MCF 10A (cell line): ENCODE results near the gene PPP1R37. TPM values are rescaled to one million over a fixed set of nuclear protein-coding genes. Genes with fewer than 3 reads are reported as not detected.

Source experiments
- BruUV-seq: library from RNA; stranded (reverse); fragments of 400-500 nt; replicated peaks from 2 replicates; lab custom pipeline; 2021; lab: Mats Ljungman, UMichigan
- CTCF ChIA-PET: fragments of 300-600 bp; sonication (Branson Sonifier 250); formaldehyde crosslinking; extraction: SDS; loops from one replicate; lab custom pipeline; 2021; ENCODE audit warnings: antibody characterized with exemption, inconsistent platforms; lab: Yijun Ruan, JAX
- POLR2A ChIA-PET: fragments of 300-600, 350-650 bp; sonication (Branson Sonifier 250); formaldehyde crosslinking; extraction: SDS; loops from one replicate; lab custom pipeline; 2020; ENCODE audit warnings: antibody characterized with exemption, inconsistent platforms; lab: Yijun Ruan, JAX
- DNase-seq: peaks from one replicate; pipeline ENCODE4 v3.0.0-alpha.2; 2018; ENCODE audit not compliant: unreplicated experiment
- H3K27ac Mint-ChIP-seq: one replicate; pipeline ENCODE4 v1.8.0; 2022; ENCODE audit warnings: mild to moderate bottlenecking, low read depth, mixed read lengths; ENCODE audit not compliant: unreplicated experiment
- H3K27me3 Mint-ChIP-seq: one replicate; pipeline ENCODE4 v1.8.0; 2022; ENCODE audit warnings: mixed read lengths; ENCODE audit not compliant: insufficient read depth, unreplicated experiment
- H3K36me3 Mint-ChIP-seq: one replicate; pipeline ENCODE4 v1.8.0; 2022; ENCODE audit warnings: mild to moderate bottlenecking, moderate library complexity, mixed read lengths; ENCODE audit not compliant: insufficient read depth, unreplicated experiment
- H3K4me1 Mint-ChIP-seq: one replicate; pipeline ENCODE4 v1.8.0; 2022; ENCODE audit warnings: mixed read lengths; ENCODE audit not compliant: insufficient read depth, unreplicated experiment
- H3K4me3 Mint-ChIP-seq: one replicate; pipeline ENCODE4 v1.8.0; 2022; ENCODE audit warnings: mild to moderate bottlenecking, moderate library complexity, mixed read lengths; ENCODE audit not compliant: unreplicated experiment
- H3K9me3 Mint-ChIP-seq: one replicate; pipeline ENCODE4 v1.8.0; 2022; ENCODE audit warnings: mixed read lengths; ENCODE audit not compliant: unreplicated experiment
- CTCF ChIP-seq: fragments of 200-600 bp; IDR thresholded peaks from one replicate; pipeline ENCODE4 v1.8.0; 2022; ENCODE audit warnings: antibody characterized with exemption, mild to moderate bottlenecking; ENCODE audit not compliant: unreplicated experiment
- intact Hi-C: fragments of 100-400 bp; cut with micrococcal nuclease; formaldehyde crosslinking; loops from 2 replicates; pipeline ENCODE4 v1.14.1; 2022
- total RNA-seq: library from RNA; stranded (reverse); gene quantifications from 2 replicates; pipeline ENCODE4 v1.2.3, GENCODE V29; 2022

The PPP1R37 gene
- total RNA-seq, 1 experiment from 2014 or later, result 22.0 TPM

- H3K36me3 Mint-ChIP-seq, result peaks cover 80% of the 10 kb centered on the region
- no peak overlapping the region for H3K27ac Mint-ChIP-seq
- intact Hi-C loops, result no loop called here
- BruUV-seq, result no TSS peak
- POLR2A ChIA-PET, result interaction anchor here (0.7 kb wide), 2 partner anchors 62 to 337 kb away, joined by 3 to 4 read pairs; no protein-coding TSS in a partner anchor
- no peaks in the 10 kb centered on the region for H3K9me3 Mint-ChIP-seq
- no peak overlapping the region for H3K4me3 Mint-ChIP-seq
- DNase-seq, result no peak
- H3K27me3 Mint-ChIP-seq, result no peaks in the 10 kb centered on the region
- TF ChIP-seq CTCF, result no peak
- CTCF ChIA-PET, result interaction anchor here (1.1 kb wide), 1 partner anchor 12 kb away, joined by 6 read pairs; no protein-coding TSS in a partner anchor
- H3K4me1 Mint-ChIP-seq, result peaks cover 20% of the 10 kb centered on the region
Observed at GRCh38 chr19:45047188-45047797, 45.7 kb upstream of the PPP1R37 start.

GRCh38 chr19:45049073-45049736, 43.8 kb upstream of the PPP1R37 start:
- TF ChIP-seq CTCF, result no peak
- BruUV-seq, result no TSS peak
- ChIA-PET CTCF (interaction anchor here (0.6 to 1.7 kb wide), 2 partner anchors 11 to 40 kb away, joined by 4 to 6 read pairs; no protein-coding TSS in a partner anchor), POLR2A (interaction anchor here (0.6 to 1.2 kb wide), 5 partner anchors 10 to 87 kb away, joined by 3 to 4 read pairs (median 3); partner anchors contain the start of genes CLASRP and ZNF296)
- intact Hi-C loops, result no loop called here
- no peak overlapping the region for H3K4me3 Mint-ChIP-seq
- H3K9me3 Mint-ChIP-seq, result no peaks in the 10 kb centered on the region
- peak overlapping the region; percentile 51 for H3K27ac Mint-ChIP-seq
- H3K36me3 Mint-ChIP-seq, result peaks cover 82% of the 10 kb centered on the region
- H3K27me3 Mint-ChIP-seq, result no peaks in the 10 kb centered on the region
- H3K4me1 Mint-ChIP-seq, result peaks cover 21% of the 10 kb centered on the region
- DNase-seq, result no peak

GRCh38 chr19:45050036-45050435, 42.9 kb upstream of the PPP1R37 start:
- intact Hi-C loops, result no loop called here
- Mint-ChIP-seq H3K9me3 (no peaks in the 10 kb centered on the region), H3K27ac (no peak overlapping the region), H3K4me1 (peaks cover 21% of the 10 kb centered on the region), H3K27me3 (no peaks in the 10 kb centered on the region), H3K4me3 (no peak overlapping the region), H3K36me3 (peaks cover 80% of the 10 kb centered on the region)
- ChIA-PET POLR2A (interaction anchor here (0.6 to 1.2 kb wide), 3 partner anchors 11 to 63 kb away, joined by 3 to 4 read pairs (median 3); partner anchors contain the start of gene CLASRP), CTCF (interaction anchor here (0.6 to 1.7 kb wide), 5 partner anchors 10 to 39 kb away, joined by 4 to 6 read pairs (median 4); no protein-coding TSS in a partner anchor)
- no peak for DNase-seq
- TF ChIP-seq CTCF, result no peak
- BruUV-seq, result no TSS peak

- Mint-ChIP-seq H3K4me1 (peaks cover 21% of the 10 kb centered on the region), H3K4me3 (no peak overlapping the region), H3K27ac (no peak overlapping the region), H3K36me3 (peaks cover 68% of the 10 kb centered on the region), H3K27me3 (no peaks in the 10 kb centered on the region), H3K9me3 (no peaks in the 10 kb centered on the region)
- TF ChIP-seq CTCF, result no peak
- BruUV-seq, result no TSS peak
- no peak for DNase-seq
- intact Hi-C loops, result no loop called here
- ChIA-PET CTCF (interaction anchor here (0.5 to 0.7 kb wide), 2 partner anchors 8 to 1781 kb away, joined by 3 to 4 read pairs; no protein-coding TSS in a partner anchor), POLR2A (no interaction called here)
Observed at GRCh38 chr19:45051929-45052579, 40.9 kb upstream of the PPP1R37 start.
